ENCODE data around the gene FZD8.

FZD8 gene

DNA sequence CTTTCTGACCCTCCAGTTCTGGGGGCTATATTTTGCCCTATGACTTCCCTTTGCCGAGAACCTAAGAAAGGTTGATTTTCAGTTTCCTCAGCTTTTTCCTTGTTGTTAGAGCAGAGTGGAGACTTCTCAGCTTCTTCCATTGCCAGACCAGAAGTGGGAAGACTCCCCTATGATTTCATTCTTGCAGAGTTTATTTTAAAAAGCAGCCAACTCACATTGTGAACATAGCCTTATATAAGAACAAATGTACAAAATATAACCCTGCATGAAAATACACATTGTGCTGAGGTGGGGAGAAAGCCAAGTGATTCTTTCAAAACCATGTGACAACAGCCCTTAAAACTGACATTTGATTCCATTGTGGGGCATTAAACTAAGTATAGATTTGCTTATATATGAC is 33.8 kb upstream of the FZD8 start:
- H3K4me3 ChIP-seq (ENCODE audit: low read depth, low read length) = no peak overlapping the region
- TF ChIP-seq, protein P1, sequence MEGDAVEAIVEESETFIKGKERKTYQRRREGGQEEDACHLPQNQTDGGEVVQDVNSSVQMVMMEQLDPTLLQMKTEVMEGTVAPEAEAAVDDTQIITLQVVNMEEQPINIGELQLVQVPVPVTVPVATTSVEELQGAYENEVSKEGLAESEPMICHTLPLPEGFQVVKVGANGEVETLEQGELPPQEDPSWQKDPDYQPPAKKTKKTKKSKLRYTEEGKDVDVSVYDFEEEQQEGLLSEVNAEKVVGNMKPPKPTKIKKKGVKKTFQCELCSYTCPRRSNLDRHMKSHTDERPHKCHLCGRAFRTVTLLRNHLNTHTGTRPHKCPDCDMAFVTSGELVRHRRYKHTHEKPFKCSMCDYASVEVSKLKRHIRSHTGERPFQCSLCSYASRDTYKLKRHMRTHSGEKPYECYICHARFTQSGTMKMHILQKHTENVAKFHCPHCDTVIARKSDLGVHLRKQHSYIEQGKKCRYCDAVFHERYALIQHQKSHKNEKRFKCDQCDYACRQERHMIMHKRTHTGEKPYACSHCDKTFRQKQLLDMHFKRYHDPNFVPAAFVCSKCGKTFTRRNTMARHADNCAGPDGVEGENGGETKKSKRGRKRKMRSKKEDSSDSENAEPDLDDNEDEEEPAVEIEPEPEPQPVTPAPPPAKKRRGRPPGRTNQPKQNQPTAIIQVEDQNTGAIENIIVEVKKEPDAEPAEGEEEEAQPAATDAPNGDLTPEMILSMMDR (IDR thresholded peaks at IDR 0.05; ENCODE audit: low read depth, low read length) = no peak
- no peak for DNase-seq
- H3K4me1 ChIP-seq = no peaks in the 10 kb centered on the region
- no peaks in the 10 kb centered on the region for H3K27me3 ChIP-seq
- H3K9me3 ChIP-seq = no peaks in the 10 kb centered on the region
- no peaks in the 10 kb centered on the region for H3K36me3 ChIP-seq

DNA sequence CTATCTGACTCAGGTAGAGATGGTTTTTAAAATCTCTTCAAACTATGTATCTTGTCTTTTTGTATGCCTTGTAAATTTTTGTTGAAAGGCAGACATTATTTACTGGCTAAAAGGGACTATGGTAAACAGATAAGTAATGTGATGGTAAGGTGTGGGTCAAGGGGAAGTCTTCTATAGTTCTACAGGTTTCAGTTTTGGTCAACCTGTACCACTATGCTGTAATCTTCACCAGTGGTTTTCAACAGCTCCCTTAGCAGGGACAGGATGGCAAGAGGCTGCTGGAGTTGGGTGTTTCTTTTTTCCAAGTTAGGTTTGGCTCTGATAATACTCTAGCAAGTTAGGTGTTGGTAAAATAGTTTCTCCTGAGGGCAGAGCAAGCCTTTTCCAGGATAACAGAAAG is 32.7 kb upstream of the FZD8 start:
- Histone ChIP-seq H3K36me3 (no peaks in the 10 kb centered on the region), H3K9me3 (no peaks in the 10 kb centered on the region), H3K4me3 (ENCODE audit: low read depth, low read length) (no peak overlapping the region), H3K4me1 (no peaks in the 10 kb centered on the region), H3K27me3 (no peaks in the 10 kb centered on the region)
- TF ChIP-seq, protein P1 (IDR thresholded peaks at IDR 0.05; ENCODE audit: low read depth, low read length) = no peak
- DNase-seq = no peak

DNA sequence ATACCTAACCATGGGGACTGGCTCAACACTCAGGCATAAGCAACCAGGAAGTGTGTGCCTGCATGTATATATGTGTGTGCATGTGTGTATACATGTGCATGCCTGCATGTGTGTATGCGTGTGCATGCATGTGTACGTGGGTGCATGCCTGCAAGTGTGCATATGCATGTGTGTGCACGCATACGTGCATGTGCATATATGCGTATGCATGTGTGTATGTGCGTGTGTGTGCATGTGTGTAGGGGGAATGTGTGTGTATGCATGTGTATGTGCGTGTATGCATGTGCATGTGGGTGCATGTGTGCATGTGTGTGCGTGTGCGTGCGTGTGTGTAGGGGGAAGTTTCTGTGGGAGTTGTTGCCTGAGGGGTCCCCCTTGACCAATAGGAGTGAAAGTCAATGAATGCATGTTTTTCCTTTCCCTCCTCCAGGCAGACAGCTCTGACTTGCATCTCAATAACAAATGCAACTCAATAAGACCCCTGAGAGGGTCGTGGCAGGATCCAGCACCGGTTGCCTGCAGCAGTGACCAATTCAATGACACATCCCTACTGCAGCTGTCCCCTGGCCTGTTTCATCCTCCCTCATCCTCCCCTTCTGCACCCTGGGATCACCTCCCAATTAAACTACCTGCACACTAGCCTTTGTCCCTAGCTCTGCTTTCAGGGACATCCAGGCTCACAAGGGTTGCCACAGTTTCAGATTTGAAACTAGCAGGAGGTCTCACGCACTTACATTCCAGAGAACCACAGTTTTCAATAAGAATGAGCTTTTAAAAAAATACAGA is 27.0 kb upstream of the FZD8 start:
- TF ChIP-seq, protein P1 (IDR thresholded peaks at IDR 0.05; ENCODE audit: low read depth, low read length) = no peak
- no peaks in the 10 kb centered on the region for H3K36me3 ChIP-seq
- no peak for DNase-seq
- no peaks in the 10 kb centered on the region for H3K9me3 ChIP-seq
- H3K4me1 ChIP-seq = no peaks in the 10 kb centered on the region
- H3K27me3 ChIP-seq = no peaks in the 10 kb centered on the region
- H3K4me3 ChIP-seq (ENCODE audit: low read depth, low read length) = no peak overlapping the region

DNA sequence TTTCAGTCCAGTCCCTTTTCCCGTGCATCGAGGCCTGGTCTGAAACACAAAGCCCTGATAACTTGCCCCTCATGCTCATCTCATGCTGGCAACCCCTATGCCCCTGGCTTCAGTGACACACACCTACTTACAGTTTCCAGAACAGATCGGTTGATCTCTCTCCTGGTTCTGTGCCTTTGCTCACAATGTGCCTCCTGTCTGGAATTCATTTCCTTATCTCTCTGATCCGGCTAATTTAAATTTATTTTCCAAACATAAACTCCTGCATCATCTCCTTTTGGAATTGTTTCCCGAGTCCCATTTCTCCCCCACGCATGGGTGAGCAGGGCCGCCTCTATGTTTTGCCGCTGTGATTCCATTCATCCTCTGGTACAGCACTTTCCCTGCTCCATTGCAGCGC is 25.9 kb upstream of the FZD8 start:
- Histone ChIP-seq H3K36me3 (no peaks in the 10 kb centered on the region), H3K9me3 (no peaks in the 10 kb centered on the region), H3K27me3 (no peaks in the 10 kb centered on the region), H3K4me3 (ENCODE audit: low read depth, low read length) (no peak overlapping the region), H3K4me1 (no peaks in the 10 kb centered on the region)
- DNase-seq = no peak
- TF ChIP-seq, protein P1 (IDR thresholded peaks at IDR 0.05; ENCODE audit: low read depth, low read length) = no peak

DNA sequence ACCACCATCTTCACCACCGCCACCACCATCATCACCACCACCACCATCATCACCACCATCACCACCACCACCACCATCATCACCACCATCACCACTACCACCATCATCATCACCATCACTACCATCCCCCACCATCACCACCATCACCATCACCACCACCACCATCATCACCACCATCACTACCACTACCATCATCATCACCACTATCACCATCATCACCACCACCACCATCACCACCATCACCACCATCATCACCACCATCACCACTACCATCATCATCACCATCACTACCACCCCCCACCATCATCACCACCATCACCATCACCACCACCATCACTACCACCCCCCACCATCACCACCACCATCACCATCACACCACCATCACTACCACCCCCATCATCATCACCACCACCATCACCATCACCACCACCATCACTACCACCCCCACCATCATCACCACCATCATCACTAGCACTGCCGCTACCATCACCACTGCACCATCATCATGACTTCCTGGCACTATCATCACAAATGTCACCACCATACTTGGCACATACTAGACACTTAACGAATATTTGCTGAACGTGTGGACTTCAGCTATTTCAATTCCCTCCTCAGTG is 25.3 kb upstream of the FZD8 start:
- DNase-seq = no peak
- H3K9me3 ChIP-seq = no peaks in the 10 kb centered on the region
- TF ChIP-seq, protein P1 (IDR thresholded peaks at IDR 0.05; ENCODE audit: low read depth, low read length) = no peak

DNA sequence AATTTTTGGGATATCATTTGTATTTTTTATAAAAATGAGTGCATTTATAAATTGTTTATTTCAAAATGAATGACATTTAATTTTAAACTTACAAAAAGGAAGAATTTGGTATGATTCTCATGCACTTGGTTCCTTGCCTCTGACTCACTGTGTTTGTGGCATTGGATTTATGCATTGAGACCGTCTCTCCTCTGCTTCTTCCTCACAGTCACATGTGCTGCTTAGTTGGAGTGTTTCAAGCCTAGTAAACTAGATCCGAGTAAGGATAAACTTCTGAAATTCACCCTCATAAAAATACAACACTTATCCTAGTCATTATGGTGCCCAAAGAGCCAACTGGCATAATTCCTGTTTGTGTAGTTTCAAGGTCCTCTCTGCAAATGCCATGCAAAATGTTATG is 19.1 kb upstream of the FZD8 start:
- no peaks in the 10 kb centered on the region for H3K27me3 ChIP-seq
- DNase-seq = no peak
- no peak overlapping the region for H3K4me3 ChIP-seq (ENCODE audit: low read depth, low read length)
- H3K4me1 ChIP-seq = no peaks in the 10 kb centered on the region
- TF ChIP-seq, protein P1 (IDR thresholded peaks at IDR 0.05; ENCODE audit: low read depth, low read length) = no peak
- H3K36me3 ChIP-seq = no peaks in the 10 kb centered on the region
- no peaks in the 10 kb centered on the region for H3K9me3 ChIP-seq

More for the DNA sequence above, 25.3 kb upstream of the FZD8 start:
- no peak overlapping the region for H3K4me3 ChIP-seq (ENCODE audit: low read depth, low read length)
- H3K4me1 ChIP-seq = no peaks in the 10 kb centered on the region
- no peaks in the 10 kb centered on the region for H3K27me3 ChIP-seq
- H3K36me3 ChIP-seq = no peaks in the 10 kb centered on the region

Data from BE2C (cell line).